Breast epithelium (tissue), 4 donors: ENCODE data around the gene HDAC1. TPM values are rescaled to one million over a fixed set of nuclear protein-coding genes. Genes with fewer than 3 reads are reported as not detected.
A peak's percentile ranks its signal among the peaks of the same experiment; 100 is the strongest.

Experiments used
- DNase-seq, 2 donors: peaks; one replicate each; pipeline ENCODE4 v3.0.0-alpha.2; 2019; ENCODE audit warnings: low spot score in 2 of 2
- H3K27ac ChIP-seq, 2 donors: fragments of 200-600 bp; sonication (generic) in 1 of 2; one replicate each; pipeline ENCODE4 v1.5.1; 2016 to 2019; ENCODE audit warnings: mild to moderate bottlenecking in 1 of 2
- H3K27me3 ChIP-seq, 2 donors: fragments of 200-600 bp; sonication (generic) in 1 of 2; one replicate each; pipeline versions ENCODE4 v1.5.1 to v1.6.0; 2017 to 2019; ENCODE audit warnings: control low read depth in 1 of 2, mild to moderate bottlenecking in 1 of 2
- H3K36me3 ChIP-seq: fragments of 200-600 bp; one replicate; pipeline ENCODE4 v1.5.1; 2019
- H3K4me1 ChIP-seq, 2 donors: fragments of 200-600 bp; sonication (generic); one replicate each; pipeline ENCODE4 v1.5.1; 2016 to 2019; ENCODE audit warnings: control low read depth in 1 of 2
- H3K4me3 ChIP-seq, 3 donors: fragments of 200-600 bp; sonication (generic); 1 replicate in 2 of 3; 2 replicates in 1 of 3; pipeline ENCODE4 v1.5.1; 2016 to 2019; ENCODE audit warnings: mild to moderate bottlenecking in 3 of 3, moderate library complexity in 2 of 3
- H3K9me3 ChIP-seq, 2 donors: fragments of 200-600 bp; sonication (generic) in 1 of 2; one replicate each; pipeline ENCODE4 v1.5.1; 2016 to 2019; ENCODE audit warnings: control low read depth in 1 of 2
- CTCF ChIP-seq, 3 donors: fragments of 450-650 bp; IDR thresholded peaks; one replicate each; pipeline ENCODE4 v1.5.1; 2016 to 2017; ENCODE audit warnings: antibody characterized with exemption in 3 of 3, mild to moderate bottlenecking in 3 of 3, moderate library complexity in 3 of 3
- POLR2A ChIP-seq: fragments of 450-650 bp; IDR thresholded peaks from one replicate; pipeline ENCODE4 v1.6.1; 2016; ENCODE audit warnings: antibody characterized with exemption, mild to moderate bottlenecking, moderate library complexity
- POLR2AphosphoS5 ChIP-seq, 3 donors: sonication (generic); formaldehyde crosslinking; IDR thresholded peaks; one replicate each; pipeline ENCODE4 v1.6.1; 2017; ENCODE audit warnings: antibody characterized with exemption in 3 of 3
- intact Hi-C: fragments of 100-400 bp; cut with DNase I; formaldehyde crosslinking; loops from one replicate; pipeline ENCODE4 v1.15.1; 2023; ENCODE audit warnings: low total_unique reads
- total RNA-seq, 3 donors: library from RNA; depleted of rRNA; stranded (reverse); fragments of >200 nt; gene quantifications; one replicate each; pipeline ENCODE4 v1.1.0, GENCODE V29; 2016

The HDAC1 gene
- total RNA-seq, 3 donors from 2014 or later, result 31.8 to 87.5 (median 87.4) TPM

- no peaks in the 10 kb centered on the region for H3K27me3 ChIP-seq
- H3K36me3 ChIP-seq, result no peaks in the 10 kb centered on the region
- no peak for DNase-seq
- intact Hi-C loops, result no loop called here
- H3K9me3 ChIP-seq, result no peaks in the 10 kb centered on the region
- H3K4me1 ChIP-seq, result no peaks in the 10 kb centered on the region
- TF ChIP-seq POLR2A (no peak), POLR2AphosphoS5 (IDR thresholded peaks at IDR 0.05) (no peak)
- H3K27ac ChIP-seq, result no peak overlapping the region
- no peak overlapping the region for H3K4me3 ChIP-seq
Measured at GRCh38 chr1:32311709-32312393, 20.0 kb downstream of the HDAC1 start.

- intact Hi-C loops, result no loop called here
- no peak overlapping the region for H3K27ac ChIP-seq
- no peaks in the 10 kb centered on the region for H3K9me3 ChIP-seq
- TF ChIP-seq POLR2AphosphoS5 (IDR thresholded peaks at IDR 0.05) (no peak), POLR2A (no peak), CTCF (IDR thresholded peaks at IDR 0.05) (no peak)
- no peak for DNase-seq
- H3K4me1 ChIP-seq, result no peaks in the 10 kb centered on the region
- H3K27me3 ChIP-seq, result no peaks in the 10 kb centered on the region
- H3K4me3 ChIP-seq, result no peak overlapping the region
- H3K36me3 ChIP-seq, result no peaks in the 10 kb centered on the region
Measured at GRCh38 chr1:32316903-32317277, 25.0 kb downstream of the HDAC1 start.

GRCh38 chr1:32318127-32318869 is 26.4 kb downstream of the HDAC1 start:
- no peaks in the 10 kb centered on the region for H3K4me1 ChIP-seq
- H3K27ac ChIP-seq, result no peak overlapping the region
- H3K9me3 ChIP-seq, result no peaks in the 10 kb centered on the region
- H3K4me3 ChIP-seq, result no peak overlapping the region
- H3K27me3 ChIP-seq, result no peaks in the 10 kb centered on the region
- intact Hi-C loops, result no loop called here
- no peaks in the 10 kb centered on the region for H3K36me3 ChIP-seq
- DNase-seq, result no peak
- TF ChIP-seq POLR2A, result no peak
- no peak for TF ChIP-seq POLR2AphosphoS5 (IDR thresholded peaks at IDR 0.05)
- TF ChIP-seq CTCF (IDR thresholded peaks at IDR 0.05), result no peak

GRCh38 chr1:32321712-32322291 is 29.9 kb downstream of the HDAC1 start:
- H3K9me3 ChIP-seq, result no peaks in the 10 kb centered on the region
- no peak for DNase-seq
- H3K4me1 ChIP-seq, result no peaks in the 10 kb centered on the region
- TF ChIP-seq POLR2A, result no peak
- no peak for TF ChIP-seq POLR2AphosphoS5 (IDR thresholded peaks at IDR 0.05)
- no peak for TF ChIP-seq CTCF (IDR thresholded peaks at IDR 0.05)
- H3K4me3 ChIP-seq, result no peak overlapping the region
- peak overlapping the region in 1 of 2 donors; percentile 8 for H3K27ac ChIP-seq
- intact Hi-C loops, result no loop called here
- H3K36me3 ChIP-seq, result no peaks in the 10 kb centered on the region
- H3K27me3 ChIP-seq, result no peaks in the 10 kb centered on the region

- Histone ChIP-seq H3K4me1 (no peaks in the 10 kb centered on the region), H3K27ac (no peak overlapping the region), H3K36me3 (peaks cover 5% of the 10 kb centered on the region), H3K27me3 (no peaks in the 10 kb centered on the region), H3K4me3 (no peak overlapping the region), H3K9me3 (no peaks in the 10 kb centered on the region)
- intact Hi-C loops, result no loop called here
- TF ChIP-seq POLR2A (no peak), POLR2AphosphoS5 (IDR thresholded peaks at IDR 0.05) (no peak), CTCF (IDR thresholded peaks at IDR 0.05) (no peak)
- DNase-seq, result no peak
Measured at GRCh38 chr1:32327204-32327603, 35.3 kb downstream of the HDAC1 start.
